HL-60/S4 treated with phorbol 12-myristate 13-acetate at 8.2 ng/mL for 4 days and 3 days (cell line): ENCODE results near the gene MAP1A.

Experiments used
- in situ Hi-C: fragments of 300-500 bp; cut with MboI; formaldehyde crosslinking; loops from 2 replicates; pipeline ENCODE4 v1.15.0; 2022; ENCODE audit warnings: low sequenced_read_pairs

MAP1A gene

GRCh38 chr15:43517354-43518196 is at the start of gene MAP1A:
TSS of gene MAP1A (plus strand) at chr15:43517608. CDS start at chr15:43521474, 3,866 bp downstream.
- in situ Hi-C loops: no loop called here

- in situ Hi-C loops: no loop called here
These were observed 47.5 kb upstream of the MAP1A start for GRCh38 chr15:43469867-43470266.

GRCh38 chr15:43471975-43472374 is 45.4 kb upstream of the MAP1A start:
- in situ Hi-C loops: no loop called here

DNA sequence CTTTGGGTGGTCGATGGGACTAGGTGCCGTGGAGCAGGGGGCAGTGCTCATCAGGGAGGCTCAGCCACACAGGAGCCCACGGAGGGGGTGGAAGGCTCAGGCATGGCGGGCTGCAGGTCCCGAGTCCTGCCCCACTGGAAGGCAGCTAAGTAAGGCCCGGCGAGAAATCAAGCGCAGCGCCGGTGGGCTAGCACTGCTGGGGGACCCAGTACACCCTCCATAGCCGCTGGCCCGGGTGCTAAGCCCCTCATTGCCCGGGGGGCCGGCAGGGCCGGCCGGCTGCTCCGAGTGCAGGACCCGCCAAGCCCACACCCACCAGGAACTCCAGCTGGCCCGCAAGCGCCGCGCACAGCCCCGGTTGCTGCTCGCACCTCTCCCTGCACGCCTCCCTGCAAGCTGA is 43.5 kb upstream of the MAP1A start:
- in situ Hi-C loops: no loop called here

DNA sequence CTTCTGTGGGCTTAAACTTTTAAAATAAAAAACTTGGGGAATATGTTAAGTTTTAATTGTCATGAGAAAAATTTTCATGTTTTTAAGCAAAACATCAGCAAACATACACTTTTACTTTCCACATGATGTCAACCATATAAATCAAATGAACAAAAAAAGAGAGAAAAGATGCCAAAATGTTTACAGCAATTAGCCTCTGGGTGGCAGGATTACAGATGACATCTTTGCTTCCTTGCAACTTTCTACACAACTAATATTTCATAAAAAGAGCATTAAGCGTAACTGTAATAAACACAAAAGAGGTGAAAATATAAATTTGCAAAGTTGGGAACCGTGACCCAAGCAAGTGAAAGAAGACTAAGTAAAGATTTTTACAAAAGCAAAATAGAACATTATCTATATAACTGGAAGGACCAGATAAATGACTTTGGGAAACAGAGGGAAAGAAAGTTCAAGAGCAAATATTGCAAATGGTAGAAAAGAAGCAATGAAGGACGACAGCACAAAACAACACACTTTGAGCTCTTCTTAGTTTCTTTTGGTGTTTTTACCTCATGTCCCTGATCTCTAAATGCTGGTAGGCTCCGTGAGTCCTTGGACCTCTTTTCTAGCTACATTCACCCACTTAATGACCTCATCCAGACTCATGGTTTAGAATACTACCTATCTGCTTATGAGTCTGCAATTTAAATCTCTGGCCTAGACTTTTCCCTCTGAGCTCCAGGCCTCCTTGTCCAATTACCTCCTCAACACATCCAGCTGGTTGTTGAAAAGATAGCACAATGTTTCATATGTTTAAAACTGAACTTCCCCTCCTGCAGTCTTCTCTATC is 33.9 kb upstream of the MAP1A start:
- in situ Hi-C loops: no loop called here

DNA sequence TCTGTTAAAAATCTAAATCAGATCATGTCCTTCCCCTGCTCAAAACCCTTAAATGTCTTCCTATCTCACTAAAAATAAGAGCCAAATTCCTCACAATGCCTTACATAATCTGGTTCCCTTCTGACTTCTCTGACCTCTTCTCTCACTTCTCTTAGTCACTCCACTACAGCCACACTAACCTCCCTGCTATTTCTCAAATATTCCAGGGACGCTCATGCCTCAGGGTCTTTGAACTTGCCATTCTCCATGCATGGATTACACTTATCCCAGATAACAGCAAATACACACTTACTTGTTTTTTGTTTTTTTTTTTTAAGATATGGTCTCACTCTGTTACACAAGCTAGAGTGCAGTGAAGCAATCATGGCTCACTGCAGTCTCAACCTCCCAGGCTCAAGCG is 33.0 kb upstream of the MAP1A start:
- in situ Hi-C loops: no loop called here

DNA sequence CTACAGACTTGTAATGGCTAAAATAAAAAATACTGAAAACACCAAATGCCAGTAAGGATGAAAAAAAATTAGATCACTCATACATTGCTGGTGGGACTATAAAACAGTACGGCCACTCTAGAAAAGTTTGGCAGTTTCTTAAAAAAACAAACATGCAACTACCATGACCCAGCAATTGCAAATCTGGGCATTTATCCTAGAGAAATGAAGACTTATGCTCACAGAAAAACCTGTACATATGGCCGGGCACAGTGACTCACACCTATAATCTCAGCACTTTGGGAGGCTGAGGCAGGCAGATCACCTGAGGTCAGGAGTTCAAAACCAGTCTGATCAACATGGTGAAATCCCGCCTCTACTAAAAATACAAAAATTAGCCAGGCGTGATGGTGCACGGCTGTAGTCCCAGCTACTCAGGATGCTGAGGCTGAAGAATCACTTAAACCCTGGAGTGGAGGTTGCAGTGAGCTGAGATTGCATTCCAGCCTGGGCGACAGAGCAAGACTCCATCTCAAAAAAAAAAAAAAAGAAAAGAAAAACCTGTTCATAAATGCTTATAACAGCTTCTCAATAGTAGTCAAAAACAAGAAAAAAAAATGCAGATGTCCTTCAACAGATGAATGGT is 30.0 kb upstream of the MAP1A start:
- in situ Hi-C loops: no loop called here

DNA sequence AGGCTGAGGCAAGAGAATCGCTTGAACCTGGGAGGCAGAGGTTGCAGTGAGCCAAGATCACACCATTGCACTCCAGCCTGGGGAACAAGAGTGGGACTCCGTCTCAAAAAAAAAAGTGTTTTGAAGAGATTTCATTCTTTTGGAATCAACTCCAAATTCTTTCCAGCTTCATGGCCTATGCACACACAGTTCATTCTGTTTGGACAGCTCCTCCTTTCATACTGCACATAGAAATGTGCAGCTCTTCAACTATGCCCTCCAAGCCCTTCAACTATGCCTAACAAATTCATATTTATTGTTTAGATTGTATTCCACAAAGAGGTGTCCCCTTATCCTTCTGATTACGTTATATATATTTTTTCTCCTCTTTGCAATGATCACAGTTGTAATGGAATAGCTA is 28.6 kb upstream of the MAP1A start:
- in situ Hi-C loops: no loop called here

- in situ Hi-C loops: no loop called here
These were observed 28.2 kb upstream of the MAP1A start for GRCh38 chr15:43489191-43489590.

DNA sequence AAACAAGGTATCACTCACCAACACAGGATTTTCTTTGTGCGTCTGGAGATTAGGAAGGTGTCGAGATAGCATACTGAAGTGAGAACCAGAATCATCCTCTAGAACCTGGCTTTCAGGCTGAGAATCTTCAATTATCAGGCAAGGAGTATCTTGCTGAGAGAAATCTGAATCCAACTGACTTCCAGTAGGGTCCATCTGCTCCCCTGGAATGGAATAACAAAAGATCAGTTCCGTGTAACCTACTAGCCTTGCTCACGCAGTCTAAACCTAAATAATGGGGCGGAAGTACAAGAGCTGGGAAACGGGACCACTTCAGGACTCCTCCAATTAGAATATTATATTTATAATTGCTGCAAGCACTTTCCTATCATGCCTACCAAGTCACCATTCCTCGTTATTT is 25.1 kb upstream of the MAP1A start:
- in situ Hi-C loops: no loop called here

DNA sequence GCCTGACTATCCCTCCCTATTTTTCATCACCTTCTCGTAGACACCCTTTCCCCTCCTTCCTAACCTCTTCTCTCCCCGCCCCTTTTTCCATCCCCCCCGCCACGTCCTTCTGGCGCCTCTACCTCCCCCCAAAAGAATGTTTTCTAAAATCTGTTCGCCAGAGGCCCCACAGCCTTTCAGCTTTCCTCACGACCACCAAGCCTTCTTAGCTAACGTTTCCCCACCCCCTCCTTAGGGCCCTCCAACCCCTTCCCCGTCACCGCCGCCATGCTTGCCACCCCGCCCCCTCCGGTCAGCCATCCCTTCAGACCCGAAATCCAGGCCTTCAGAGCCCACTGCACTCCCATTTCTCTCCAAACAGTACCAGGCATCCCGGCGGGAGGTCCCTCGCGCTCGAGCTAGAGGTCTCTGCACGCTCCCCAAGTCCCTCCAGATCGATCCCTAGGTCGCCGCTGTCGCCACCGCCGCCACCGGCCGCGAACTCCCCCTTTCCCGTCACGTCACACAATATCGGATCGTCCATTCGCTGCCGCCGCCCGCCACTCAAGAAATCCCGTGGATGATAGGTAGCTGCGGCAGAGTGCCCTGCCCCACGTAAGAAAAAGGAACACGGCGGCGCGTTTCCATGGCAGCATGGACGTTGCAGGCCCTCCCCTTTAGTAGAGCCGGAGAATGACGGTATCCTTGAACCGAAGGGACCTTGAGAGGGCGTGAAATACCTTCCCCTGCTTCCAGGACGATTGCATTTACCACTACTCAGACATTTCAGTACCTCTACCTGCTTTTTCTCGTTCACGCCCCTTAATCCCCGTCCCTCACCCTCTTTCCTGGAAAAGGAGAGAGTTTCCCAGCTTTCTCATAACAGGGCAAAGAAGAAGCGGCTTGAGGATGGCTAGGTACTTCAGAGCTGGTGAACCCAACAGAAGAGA is 24.5 kb upstream of the MAP1A start, which contains the start of gene TP53BP1:
Gene TP53BP1 (minus strand): TSS at position 484 of the 929 bp plus-strand sequence. CDS start 113 bp downstream, at position 371.
- in situ Hi-C loops: no loop called here

DNA sequence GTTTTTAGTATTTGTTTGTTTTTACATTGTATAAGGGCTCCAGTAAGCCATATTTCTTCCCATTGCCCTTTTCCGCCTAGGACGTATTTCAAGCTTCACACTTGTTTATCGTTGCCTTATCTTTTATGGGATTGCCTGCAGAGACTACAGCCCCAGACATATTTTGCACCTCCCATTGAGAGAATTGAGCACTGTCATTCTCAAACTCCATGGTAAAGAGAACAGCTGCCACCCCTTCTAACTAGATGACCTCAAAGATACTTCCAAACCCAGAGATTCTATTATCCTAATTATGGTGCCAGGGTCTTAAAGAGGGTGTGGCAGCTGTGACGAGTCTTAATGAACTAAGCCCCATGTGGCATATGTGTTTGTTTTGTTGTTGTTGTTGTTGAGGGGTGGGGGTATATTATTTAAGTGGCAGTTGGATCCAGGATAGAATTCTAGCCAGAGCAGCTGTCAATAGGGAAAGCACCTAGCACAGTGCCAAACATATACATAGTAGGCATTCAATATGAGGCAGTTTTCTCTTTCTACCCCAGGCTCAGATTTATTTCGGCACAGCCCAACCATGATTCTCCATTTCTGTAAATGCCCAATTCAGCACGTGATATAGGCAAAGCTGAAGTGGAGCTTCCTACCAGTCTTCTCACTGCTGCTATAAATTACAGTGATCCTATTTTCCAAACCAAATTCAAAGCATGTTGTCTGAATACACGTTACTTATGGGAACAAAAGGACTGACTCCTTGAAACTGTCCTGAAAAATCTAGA is 23.5 kb upstream of the MAP1A start:
- in situ Hi-C loops: no loop called here

GRCh38 chr15:43498990-43499389 is 18.4 kb upstream of the MAP1A start:
- in situ Hi-C loops: no loop called here

DNA sequence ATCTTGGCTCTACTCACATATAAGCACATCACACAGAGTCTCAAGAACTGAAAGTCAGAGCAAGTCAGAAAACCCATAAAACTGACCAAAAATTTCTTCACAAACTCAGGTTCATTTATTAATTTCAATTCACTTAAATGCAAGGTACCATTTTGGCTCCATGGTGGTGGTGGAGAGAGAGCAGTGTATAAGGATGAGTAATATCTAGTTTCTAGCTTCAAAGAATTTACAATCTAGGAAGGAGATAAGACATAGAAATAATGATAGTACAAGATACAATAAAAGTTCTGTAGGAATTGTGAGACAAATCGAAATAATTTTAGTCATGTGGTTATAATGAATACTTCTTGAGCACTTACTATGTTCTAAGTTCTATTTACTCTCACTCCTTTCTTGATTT is 17.8 kb upstream of the MAP1A start:
- in situ Hi-C loops: no loop called here

GRCh38 chr15:43505738-43506137 is 11.7 kb upstream of the MAP1A start:
- in situ Hi-C loops: no loop called here

- in situ Hi-C loops: no loop called here
These were observed 9.0 kb upstream of the MAP1A start for GRCh38 chr15:43508421-43508820.

DNA sequence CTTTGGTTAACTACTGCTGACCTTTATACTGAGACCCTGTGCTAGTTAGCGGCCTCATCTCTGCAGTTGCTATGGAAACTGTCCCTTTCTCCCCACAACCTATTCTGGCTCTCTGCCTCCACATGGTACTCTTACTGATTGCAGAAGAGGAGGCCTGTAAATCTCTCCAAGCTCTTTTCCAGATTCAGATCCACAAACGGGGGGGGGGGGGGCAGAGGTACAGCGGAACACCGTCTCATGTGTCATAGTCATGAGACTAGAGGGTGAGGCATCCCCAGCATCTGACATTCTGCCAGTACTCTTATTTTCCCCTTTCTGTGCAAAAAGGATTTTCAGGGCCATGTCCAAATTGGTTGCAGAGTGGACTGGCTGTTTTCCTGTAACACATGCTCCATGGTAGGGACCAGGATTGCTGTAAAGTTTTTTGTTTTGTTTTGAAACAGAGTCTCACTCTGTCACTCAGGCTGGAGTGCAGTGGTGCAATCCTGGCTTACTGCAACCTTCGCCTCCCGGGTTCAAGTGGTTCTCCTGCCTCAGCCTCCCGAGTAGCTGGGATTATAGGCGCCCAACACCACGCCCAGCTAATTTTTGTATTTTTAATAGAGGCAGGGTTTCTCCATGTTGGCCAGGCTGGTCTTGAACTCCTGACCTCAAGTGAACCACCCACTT is 8.3 kb upstream of the MAP1A start:
- in situ Hi-C loops: no loop called here

- in situ Hi-C loops: no loop called here
These were observed 7.7 kb upstream of the MAP1A start for GRCh38 chr15:43509660-43510199.
